VCaP (cell line): ENCODE measurements around the gene PTPRD.

ENCODE experiments used
- H3K27ac ChIP-seq: fragments of 450-650 bp; 2 replicates; pipeline ENCODE4 v1.5.1; 2017
- TF ChIP-seq, protein P1 (sequence below): fragments of 450-650 bp; conservative IDR thresholded peaks from 2 replicates; pipeline ENCODE4 v1.5.1; 2017; ENCODE audit warnings: mild to moderate bottlenecking, moderate library complexity

The PTPRD gene

DNA sequence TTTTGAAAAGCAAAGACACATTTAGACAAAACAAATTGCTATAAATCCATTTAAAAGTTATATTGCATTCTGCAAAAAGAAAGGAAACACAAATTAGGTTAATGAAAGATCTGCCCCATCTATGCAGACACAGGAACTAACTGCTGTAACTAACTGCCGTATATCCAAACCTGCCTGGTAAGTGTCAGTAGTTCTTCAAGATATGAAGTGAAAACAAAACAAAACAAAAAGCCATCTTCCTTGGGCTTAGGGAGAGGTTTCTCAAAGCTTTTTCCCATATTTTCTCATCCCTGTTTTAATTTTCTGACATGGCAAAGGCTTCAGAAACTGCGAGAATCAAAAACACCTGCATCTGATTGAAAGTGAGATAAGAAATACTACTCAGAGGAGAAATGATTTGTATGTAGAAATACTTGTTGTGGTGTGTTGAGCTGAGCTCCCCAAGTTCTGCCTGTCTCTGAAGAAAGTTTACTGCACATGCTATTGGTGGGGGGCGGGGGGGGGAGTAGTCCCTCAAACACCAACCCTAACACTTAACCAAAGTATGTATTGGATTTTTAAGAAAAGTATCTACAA, 750.5 kb downstream of the PTPRD start:
- TF ChIP-seq, protein P1, sequence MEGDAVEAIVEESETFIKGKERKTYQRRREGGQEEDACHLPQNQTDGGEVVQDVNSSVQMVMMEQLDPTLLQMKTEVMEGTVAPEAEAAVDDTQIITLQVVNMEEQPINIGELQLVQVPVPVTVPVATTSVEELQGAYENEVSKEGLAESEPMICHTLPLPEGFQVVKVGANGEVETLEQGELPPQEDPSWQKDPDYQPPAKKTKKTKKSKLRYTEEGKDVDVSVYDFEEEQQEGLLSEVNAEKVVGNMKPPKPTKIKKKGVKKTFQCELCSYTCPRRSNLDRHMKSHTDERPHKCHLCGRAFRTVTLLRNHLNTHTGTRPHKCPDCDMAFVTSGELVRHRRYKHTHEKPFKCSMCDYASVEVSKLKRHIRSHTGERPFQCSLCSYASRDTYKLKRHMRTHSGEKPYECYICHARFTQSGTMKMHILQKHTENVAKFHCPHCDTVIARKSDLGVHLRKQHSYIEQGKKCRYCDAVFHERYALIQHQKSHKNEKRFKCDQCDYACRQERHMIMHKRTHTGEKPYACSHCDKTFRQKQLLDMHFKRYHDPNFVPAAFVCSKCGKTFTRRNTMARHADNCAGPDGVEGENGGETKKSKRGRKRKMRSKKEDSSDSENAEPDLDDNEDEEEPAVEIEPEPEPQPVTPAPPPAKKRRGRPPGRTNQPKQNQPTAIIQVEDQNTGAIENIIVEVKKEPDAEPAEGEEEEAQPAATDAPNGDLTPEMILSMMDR, result no peak

DNA sequence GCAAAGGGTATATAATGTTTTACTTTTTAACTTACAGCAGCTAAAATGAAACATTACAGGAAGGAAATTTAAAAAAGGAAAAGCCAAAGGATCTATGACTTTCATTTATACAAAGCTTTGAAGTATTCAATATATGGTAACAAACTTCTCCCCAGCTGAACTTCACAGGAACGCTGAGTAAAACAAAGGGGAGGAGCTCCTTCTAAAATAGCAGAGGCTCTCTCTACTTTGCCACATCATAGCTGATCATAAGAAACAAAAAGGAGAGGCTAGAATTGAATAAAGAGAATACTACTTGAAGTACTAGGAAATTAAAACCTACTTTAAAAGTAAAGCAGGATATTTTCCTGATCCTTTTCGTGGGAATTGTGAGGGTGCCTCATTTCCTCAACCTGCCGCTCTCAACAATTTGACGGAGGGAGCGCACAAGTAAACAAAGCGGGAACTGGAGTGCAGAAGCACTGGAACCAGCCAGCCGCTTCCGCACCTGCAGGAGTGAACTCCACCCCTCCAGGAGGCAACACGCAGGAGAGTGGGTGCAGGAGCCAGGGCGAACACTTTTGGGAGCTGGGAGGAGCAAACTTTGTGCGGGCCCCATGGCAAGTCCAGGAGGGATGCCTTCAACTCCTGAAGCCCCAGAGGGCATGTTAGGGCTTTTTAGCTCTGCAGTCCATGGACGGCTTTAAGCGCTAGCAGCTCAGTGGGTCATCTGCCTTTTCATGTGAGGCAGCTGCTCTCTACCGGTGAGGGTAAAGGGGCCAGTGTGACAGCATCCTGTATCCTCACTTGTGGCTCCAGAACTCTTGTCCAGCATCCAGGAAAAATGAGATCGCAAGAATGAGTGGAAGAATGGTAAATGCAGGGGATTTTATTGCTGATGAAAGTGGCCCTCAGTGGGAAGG, 757.4 kb downstream of the PTPRD start:
- TF ChIP-seq, protein P1, result no peak
- no peak overlapping the region for H3K27ac ChIP-seq

More for the DNA sequence above, 750.5 kb downstream of the PTPRD start:
- no peak overlapping the region for H3K27ac ChIP-seq

DNA sequence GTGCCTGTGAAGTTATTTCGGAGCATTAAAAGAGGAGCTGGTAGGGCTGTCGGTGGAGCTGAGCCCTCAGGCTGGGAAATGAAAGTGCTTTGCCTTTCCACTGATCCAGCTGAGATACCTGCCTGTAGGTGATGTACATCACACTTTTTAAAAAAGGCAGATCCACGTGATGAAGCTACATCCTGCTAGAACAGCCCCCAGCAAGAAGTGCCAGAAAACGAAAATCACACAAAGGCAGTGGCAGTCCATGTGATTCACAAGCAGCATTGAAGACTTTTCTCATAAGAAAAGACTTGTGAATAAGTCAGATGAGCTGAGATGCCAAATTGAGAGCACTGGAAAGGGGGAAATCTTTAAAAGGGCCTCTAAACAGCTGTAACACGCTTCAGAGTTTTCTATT, 765.1 kb downstream of the PTPRD start:
- no peak overlapping the region for H3K27ac ChIP-seq
- TF ChIP-seq, protein P1, result no peak

DNA sequence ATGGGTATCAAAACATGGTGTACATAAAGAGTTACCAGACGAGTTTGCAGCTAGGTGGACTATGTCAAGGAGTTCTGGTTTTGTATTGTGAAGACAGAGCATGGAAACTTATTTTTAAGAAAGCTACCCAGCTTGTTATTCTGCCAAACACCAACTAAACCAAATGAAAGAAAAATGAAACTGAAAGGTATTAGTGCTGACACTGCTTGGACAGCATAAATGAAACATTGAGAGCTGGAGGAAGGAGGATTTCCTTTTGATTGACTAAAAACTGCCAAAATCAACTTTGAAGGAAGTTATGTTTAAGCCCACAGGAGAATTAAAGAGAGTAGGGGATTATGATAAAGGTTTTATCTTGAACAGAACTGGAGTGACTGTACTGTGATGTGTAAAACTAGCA, 766.2 kb downstream of the PTPRD start:
- H3K27ac ChIP-seq, result no peak overlapping the region

DNA sequence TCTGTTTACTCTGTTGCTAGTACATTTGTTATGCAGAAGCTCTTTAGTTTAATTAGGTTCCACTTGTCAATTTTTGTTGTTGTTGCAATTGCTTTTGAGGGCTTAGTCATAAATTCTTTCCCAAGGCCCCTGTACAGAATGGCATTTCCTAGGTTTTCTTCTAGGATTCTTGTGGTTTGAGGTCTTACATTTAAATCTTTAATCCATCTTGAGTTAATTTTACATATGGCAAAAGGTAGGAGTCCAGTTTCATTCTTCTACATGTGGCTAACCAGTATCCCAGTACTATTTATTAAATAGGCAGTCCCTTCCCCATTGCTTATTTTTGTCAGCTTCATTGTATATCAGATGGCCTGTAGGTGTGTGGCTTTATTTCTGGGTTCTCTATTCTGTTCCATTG, 792.4 kb downstream of the PTPRD start:
- no peak overlapping the region for H3K27ac ChIP-seq
- TF ChIP-seq, protein P1, result no peak

More for the DNA sequence above, 766.2 kb downstream of the PTPRD start:
- TF ChIP-seq, protein P1, result no peak

DNA sequence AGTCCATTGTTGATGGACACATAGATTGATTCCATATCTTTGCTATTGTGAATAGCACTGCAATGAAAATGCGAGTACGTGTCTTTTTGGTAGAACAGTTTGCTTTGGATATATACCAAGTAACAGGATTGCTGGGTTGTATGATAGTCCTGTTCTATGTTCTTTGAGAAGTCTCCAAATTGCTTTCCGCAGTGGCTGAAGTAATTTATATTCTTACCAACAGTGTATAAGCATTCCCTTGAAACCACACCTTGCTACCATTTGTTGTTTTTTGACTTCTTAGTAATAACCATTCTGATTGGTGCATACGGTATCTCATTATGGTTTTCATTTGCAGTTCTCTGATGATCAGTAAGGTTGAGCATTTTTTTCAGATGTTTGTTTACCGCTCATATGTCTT, 792.9 kb downstream of the PTPRD start:
- no peak overlapping the region for H3K27ac ChIP-seq
- TF ChIP-seq, protein P1, result no peak

DNA sequence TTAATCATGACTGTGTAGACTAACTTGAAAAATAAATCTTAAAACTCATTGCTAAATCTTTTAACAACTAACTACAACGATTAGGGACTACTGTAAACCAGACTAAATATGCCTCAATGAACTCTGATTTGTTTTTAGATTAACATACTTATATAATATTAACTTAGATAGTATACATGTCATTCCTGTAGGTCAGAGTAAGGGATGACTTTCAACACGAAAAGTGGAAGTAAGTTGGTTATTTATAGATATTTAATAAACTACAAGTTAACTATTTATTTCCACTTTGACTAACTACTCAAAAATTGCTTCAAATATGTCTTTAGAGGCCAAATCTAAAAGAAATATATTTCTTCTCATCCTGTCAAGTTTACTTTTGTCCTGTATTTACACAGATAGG, 795.6 kb downstream of the PTPRD start:
- TF ChIP-seq, protein P1, result no peak
- H3K27ac ChIP-seq, result no peak overlapping the region
